M059J (cell line): ENCODE measurements around the gene SLC6A18. TPM values are rescaled to one million over a fixed set of nuclear protein-coding genes. Genes with fewer than 3 reads are reported as not detected.
"Not testable (repeated sequence)": the region's sequence is repeated elsewhere in the genome, so short reads cannot be mapped to it uniquely, and the experiment has no call there.

Experiments
- DNase-seq: peaks from one replicate; pipeline ENCODE4 v3.0.0-alpha.2; 2012; ENCODE audit warnings: low read depth
- total RNA-seq: library from RNA; depleted of rRNA; stranded (reverse); fragments of >200 nt; shearing (Covaris generic); gene quantifications from 2 replicates; pipeline ENCODE4 v1.2.3, GENCODE V29; 2014; rRNA removed

Gene SLC6A18
- total RNA-seq, 1 experiment from 2014 or later: not detected

GRCh38 chr5:1290956-1291355, 65.8 kb downstream of the SLC6A18 start:
- not testable (repeated sequence) for DNase-seq

DNA sequence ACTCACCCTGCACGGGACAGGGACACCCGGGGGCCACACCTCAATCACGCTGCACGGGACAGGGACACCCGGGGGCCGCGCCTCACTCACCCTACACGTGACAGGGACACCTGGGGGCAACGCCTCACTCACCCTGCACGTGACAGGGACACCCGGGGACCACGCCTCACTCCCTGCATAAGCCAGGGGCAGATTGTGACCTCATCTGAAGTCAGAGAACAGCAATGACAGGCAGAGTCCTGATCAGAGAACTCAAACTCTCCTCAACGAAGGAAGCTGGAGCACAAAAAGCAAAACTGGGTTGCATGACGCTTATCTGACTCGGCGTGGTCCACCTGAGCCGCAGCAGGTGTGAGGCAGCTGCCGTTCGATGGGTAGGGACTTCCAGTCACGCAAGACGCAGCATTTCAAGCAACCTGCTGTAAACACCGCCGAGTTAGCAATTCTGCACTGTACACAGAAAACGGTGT, 66.5 kb downstream of the SLC6A18 start:
- DNase-seq: no peak

DNA sequence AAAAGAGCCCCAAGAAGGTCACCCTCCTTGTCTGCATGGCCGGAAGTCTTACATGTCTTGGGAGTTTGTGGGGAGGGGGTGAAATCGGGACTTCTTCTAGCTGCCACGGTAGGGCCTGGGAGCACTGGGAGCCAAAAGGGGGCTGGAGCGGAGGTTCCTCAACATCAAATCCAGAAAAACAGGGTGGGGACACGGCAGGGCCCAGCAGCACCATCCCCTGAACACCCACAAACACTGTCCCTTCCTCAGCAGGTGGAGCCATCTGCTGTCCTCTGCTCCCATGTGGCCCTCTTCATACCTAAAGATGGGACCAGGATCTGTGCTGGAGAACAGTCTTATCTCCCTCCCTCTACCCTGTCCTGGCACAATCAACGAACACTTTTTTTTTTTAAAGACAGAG, 67.0 kb downstream of the SLC6A18 start:
- DNase-seq: no peak

DNA sequence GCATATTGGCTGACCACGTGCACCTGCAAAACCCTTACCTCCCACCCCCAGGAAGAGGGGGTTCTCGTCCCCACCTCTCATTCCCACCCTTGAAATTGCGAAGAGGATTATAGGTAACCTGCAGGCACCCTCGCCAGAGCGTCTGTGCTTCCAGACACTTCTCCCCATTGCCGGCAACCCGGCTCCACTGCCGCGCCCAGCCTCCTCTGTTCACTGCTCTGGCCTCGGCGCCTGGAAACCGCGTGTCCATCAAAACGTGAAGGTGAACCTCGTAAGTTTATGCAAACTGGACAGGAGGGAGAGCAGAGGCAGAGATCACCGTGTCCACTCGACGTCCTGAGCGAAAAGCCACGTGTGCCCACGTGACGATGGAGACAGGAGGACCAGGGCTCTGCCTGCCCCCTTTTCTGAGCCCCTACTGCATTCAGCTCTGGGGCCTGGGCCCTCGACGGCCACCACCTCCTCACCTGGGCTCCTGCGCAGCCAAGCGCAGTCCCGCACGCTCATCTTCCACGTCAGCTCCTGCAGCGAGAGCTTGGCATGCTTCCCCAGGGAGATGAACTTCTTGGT, 67.8 kb downstream of the SLC6A18 start:
- no peak for DNase-seq

GRCh38 chr5:1293416-1294205, 68.4 kb downstream of the SLC6A18 start:
- DNase-seq: no peak

- DNase-seq: no peak
These were observed 69.1 kb downstream of the SLC6A18 start for GRCh38 chr5:1294206-1294834.

DNA sequence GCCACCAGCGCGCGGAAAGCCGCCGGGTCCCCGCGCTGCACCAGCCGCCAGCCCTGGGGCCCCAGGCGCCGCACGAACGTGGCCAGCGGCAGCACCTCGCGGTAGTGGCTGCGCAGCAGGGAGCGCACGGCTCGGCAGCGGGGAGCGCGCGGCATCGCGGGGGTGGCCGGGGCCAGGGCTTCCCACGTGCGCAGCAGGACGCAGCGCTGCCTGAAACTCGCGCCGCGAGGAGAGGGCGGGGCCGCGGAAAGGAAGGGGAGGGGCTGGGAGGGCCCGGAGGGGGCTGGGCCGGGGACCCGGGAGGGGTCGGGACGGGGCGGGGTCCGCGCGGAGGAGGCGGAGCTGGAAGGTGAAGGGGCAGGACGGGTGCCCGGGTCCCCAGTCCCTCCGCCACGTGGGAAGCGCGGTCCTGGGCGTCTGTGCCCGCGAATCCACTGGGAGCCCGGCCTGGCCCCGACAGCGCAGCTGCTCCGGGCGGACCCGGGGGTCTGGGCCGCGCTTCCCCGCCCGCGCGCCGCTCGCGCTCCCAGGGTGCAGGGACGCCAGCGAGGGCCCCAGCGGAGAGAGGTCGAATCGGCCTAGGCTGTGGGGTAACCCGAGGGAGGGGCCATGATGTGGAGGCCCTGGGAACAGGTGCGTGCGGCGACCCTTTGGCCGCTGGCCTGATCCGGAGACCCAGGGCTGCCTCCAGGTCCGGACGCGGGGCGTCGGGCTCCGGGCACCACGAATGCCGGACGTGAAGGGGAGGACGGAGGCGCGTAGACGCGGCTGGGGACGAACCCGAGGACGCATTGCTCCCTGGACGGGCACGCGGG, 69.9 kb downstream of the SLC6A18 start, which contains the start of gene TERT:
Gene TERT (minus strand): TSS at position 234 of the 815 bp plus-strand sequence. CDS start 79 bp downstream, at position 155.
- DNase-seq: peak; percentile 47

- no peak for DNase-seq
These were observed 70.5 kb downstream of the SLC6A18 start for GRCh38 chr5:1295650-1296037.

Other genes with a start within 250 kb of the SLC6A18 start
- gene NKD2, start 216.6 kb upstream of the SLC6A18 start, total RNA-seq: 0.17 and 0.32 TPM in 2 replicates
- gene SLC12A7, start 113.3 kb upstream of the SLC6A18 start, total RNA-seq: 6.9 and 14.2 TPM in 2 replicates
- gene SLC6A19, start 23.8 kb upstream of the SLC6A18 start, total RNA-seq: not detected in 2 replicates
- gene TERT, start 69.7 kb downstream of the SLC6A18 start, total RNA-seq: 0.62 TPM in 1 of 2 replicates, not detected in the other
- 150 and 262 TPM in 2 replicates for gene CLPTM1L, start 119.7 kb downstream of the SLC6A18 start, total RNA-seq
- not detected in 2 replicates for gene SLC6A3, start 220.1 kb downstream of the SLC6A18 start, total RNA-seq